T-helper 2 cell treated with Interferon-gamma antibody and Interleukin-4, amounts not matched to agents 100 ng/mL and 5 ng/mL, for 36 hours (primary cell): Measurements from ENCODE around the gene HTR2A. TPM values are rescaled to one million over a fixed set of nuclear protein-coding genes. Genes with fewer than 3 reads are reported as not detected.

ENCODE experiments used
- intact Hi-C: fragments of 100-400 bp; cut with micrococcal nuclease; formaldehyde crosslinking; loops from one replicate; pipeline ENCODE4 v1.15.1; 2023
- total RNA-seq: library from RNA; stranded (reverse); gene quantifications from 2 replicates; pipeline ENCODE4 v1.2.3, GENCODE V29; 2022

The HTR2A gene
- total RNA-seq, 1 donor from 2014 or later: not detected

DNA sequence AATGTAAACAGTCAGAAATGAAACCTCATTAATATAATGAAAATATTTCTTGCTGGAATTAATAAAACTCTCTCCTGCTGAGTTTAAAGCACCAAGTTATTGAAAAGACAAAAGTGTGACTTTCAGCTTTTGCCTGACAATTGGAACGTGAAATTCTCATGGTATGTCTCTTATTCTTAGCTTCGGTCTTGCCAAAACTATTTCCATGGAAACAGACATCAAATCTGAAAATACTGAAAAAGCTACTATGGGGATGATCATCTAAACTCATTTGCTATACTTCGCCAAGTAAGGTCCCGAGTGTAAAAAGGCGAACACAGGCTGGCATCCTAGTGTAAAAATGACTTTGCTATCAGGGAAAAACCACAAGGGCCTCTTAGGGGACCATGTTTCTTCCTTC is 22.8 kb downstream of the HTR2A start:
- intact Hi-C loops: no loop called here

- intact Hi-C loops: no loop called here
These were observed 25.3 kb downstream of the HTR2A start for GRCh38 chr13:46871557-46871956.

DNA sequence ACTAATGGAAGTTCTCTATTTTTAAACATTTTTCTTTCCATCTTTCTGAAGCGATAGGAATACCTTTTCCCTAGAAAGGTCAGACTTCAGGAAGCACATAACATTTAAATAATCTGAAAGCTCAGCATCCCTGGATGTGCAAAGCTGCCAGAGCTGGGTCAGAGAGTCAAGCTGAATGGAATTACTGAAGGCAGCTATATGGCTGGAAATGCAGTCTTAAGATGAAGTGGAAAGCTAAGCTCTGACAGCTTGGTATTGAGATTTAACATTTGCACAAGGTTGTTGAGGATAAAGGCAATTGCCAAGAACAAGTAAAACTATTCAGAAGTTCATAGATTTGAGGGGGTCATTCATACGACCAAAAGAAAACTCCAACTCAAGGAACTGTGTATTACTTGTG is 28.8 kb downstream of the HTR2A start:
- intact Hi-C loops: no loop called here

GRCh38 chr13:46866150-46866549 is 30.7 kb downstream of the HTR2A start:
- intact Hi-C loops: no loop called here

DNA sequence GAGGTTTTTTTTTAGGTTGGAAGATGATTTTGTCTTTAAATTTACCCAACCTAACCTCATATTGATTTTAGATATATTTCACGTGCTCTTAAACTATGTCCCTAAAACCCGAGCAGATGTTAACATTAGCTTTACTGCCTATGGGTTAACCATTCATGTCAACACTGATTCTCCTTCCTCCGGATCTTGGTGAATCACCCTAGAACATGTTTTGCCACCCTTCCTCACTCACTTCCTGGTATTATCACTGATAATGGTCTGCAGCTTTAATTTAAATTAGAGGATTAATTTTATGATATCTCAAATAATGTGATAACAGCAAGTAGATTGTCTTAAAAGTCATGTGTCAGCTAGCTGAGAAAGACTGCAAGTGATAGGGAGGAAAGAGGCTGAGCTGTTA is 31.9 kb downstream of the HTR2A start:
- intact Hi-C loops: no loop called here

DNA sequence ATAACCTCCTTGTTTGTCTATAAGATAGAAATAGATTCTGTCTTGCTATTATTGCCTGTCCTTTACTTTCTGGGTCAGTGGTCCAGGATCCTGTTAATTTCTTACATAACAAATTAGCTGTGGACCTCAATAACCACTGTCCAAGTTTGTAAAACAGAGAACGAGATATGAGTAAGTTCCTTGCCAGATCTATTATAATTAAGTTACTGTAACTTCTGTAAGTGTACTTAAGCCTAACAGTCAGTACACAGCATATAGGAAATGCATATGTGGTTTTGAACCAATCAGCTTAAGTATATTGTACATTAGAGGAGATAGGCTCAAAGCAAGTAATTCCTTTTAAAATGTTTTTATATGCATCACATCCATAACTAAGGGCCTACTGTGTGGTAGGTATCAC is 34.9 kb downstream of the HTR2A start:
- intact Hi-C loops: no loop called here

DNA sequence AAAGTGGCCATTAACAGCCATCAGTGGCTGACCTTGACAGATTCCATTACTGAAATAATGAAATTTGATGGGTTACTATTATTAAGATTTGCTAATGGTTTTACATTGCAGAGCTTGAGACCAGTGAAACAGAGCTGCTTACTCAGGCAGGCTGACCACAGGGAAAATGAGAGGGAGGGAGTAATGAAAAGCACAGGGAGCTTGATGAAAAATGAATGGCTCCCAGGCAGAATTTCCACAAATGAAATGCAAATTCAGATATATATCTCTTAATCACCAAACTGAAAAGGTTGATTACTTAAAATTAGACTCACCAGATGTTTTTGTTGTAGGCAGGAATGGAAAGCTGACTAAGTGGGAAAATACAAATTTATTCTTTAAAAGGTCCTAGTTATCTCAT is 36.1 kb downstream of the HTR2A start:
- intact Hi-C loops: no loop called here

DNA sequence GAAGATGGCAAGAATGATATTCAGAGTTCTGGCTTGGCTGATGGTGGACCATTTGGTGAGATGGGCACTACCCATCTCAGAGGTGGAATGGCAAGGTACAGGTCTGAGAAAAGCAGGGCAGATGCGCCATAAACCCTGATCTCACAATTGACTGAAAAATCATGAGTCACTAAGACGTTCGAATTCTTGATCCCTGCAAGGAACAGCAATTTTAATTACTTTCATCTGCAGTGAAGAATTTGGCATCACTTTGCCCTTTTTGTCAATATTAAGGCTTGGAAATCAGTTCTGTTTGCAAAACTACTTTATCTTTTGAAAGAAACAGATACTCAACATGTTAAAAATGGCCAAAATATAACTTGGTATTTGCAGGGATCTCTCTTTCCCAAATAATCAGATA is 38.1 kb downstream of the HTR2A start:
- intact Hi-C loops: no loop called here

GRCh38 chr13:46858163-46858562 is 38.7 kb downstream of the HTR2A start:
- intact Hi-C loops: no loop called here

DNA sequence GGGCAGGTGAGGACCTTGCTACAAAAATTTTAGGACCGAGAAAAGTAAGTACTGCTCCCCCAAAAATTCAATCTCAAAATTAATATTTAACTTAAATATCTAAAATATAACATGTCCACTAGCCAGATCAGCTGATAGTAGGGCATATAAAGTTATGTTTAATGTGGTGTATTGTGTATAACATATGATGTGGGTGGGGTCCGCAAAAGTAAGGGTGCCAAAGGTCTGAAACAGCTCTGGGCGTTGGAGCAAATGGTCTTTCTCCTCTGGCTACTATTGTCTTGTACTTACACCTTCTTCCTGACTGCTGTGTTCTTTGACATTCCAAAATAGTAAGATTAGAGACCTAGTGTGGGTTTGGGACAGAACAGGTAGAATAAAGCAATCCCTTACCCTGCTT is 41.2 kb downstream of the HTR2A start:
- intact Hi-C loops: no loop called here

DNA sequence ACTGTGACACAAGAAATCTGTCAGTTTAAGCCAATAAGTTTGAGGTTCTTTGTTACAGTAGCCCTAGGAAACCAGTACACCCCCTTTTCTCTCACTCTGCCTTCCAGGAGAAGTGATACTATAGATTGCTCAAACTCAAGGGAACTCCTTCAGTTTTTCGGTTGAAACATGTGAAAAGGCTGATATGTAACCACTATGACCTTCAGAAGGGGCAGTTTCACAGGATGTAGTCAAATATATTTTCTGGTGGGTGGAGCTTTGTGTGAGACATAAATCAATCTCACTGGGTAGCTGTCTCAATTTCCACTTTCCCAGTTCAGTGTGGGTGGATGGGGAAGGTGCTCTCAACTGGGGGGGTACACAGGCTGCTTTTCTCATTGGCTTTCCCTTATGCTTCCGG is 41.7 kb downstream of the HTR2A start:
- intact Hi-C loops: no loop called here

DNA sequence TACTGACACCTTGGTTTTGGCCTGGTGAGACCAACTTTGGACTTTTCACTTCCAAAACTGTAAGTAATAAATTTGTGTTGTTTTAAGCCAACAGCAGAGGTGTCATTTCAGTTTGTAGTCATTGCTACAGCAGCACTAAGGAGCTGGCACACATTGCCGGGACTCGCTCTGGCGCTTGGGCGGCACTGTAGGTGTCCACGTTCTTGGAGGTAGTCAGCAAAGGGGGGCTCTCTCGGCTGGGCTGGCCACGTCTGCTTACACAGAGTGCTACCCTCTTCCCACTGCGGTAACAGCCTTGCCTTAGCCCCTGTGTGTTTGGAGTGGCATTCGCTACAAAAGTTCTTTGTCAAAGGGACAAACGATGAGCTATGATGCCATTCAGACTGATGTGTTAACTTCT is 44.7 kb downstream of the HTR2A start:
- intact Hi-C loops: no loop called here

- intact Hi-C loops: no loop called here
These were observed 46.6 kb downstream of the HTR2A start for GRCh38 chr13:46850214-46850613.

GRCh38 chr13:46846726-46847125 is 50.1 kb downstream of the HTR2A start:
- intact Hi-C loops: no loop called here

DNA sequence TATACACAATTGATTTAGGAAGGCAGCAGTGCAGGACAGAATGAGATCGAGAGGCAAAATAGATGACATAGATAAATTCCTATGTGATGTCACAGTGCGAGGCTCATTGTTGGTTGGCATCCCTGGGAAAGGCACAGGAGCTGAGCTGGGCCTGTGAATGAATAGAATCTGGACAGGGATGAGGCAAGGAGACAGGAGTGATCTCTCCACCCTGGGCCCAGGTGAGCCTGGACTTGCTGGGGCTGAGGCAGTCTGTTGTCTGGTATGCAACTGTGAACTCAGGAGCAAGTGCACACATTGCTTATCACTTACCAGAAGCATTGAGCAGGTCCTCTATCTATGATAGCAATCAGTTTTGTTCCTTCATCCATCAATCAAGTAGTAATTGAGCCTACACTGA is 51.7 kb downstream of the HTR2A start:
- intact Hi-C loops: no loop called here

DNA sequence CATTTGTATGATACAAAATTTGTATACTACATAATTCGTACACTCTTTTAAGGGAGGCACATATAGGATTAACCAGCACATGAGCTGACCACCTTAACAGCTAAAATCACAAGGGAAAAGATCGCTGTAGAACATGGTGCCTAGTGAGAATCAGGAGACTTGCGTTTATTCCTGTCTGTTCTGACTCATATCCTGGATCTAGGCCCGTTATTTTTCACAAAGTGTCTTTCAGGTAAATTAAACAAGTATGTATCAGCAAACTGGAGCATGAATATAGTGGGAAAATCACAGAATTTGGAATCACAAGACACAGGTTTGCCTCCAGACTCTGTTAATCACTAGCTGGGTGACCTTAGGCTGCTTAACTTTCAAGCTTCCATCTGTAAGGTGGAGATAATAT is 52.4 kb downstream of the HTR2A start:
- intact Hi-C loops: no loop called here

GRCh38 chr13:46839399-46839798 is 57.5 kb downstream of the HTR2A start:
- intact Hi-C loops: no loop called here

GRCh38 chr13:46834657-46835056 is 62.2 kb downstream of the HTR2A start:
- intact Hi-C loops: loop anchor here (5.0 kb wide), 1 partner anchor 1933 kb away; no protein-coding TSS in a partner anchor

DNA sequence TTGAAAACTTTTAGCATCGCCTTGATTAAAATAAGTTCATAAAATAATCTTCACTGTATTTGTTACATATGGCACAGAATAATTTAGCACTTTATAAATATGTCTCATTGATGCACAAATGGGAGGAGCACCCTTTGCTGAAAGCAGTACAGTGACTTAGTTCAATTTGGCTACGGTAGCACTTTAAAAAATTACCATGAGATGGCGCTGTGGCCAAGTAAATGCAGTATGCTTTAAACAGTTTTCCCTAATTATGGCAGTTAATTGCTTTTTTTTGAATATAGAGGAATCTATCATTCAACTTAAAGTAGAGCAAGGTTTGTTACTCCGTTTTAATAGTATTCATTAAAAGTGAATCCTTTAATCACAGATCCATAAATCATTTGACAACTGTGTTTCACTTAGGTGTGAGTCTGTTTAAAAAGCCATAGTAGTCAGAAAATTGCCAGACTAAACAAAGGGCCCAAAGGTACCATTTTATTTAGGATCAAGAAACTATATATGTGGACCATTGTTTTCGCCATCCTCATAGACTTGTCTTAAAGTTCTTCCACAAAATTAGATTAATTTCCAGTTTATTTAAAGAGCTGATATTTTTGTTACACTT is 65.2 kb downstream of the HTR2A start:
- intact Hi-C loops: loop anchor here (5.0 kb wide), 1 partner anchor 1936 kb away; no protein-coding TSS in a partner anchor

- intact Hi-C loops: loop anchor here (5.0 kb wide), 1 partner anchor 1937 kb away; no protein-coding TSS in a partner anchor
These were observed 66.3 kb downstream of the HTR2A start for GRCh38 chr13:46830405-46831005.

DNA sequence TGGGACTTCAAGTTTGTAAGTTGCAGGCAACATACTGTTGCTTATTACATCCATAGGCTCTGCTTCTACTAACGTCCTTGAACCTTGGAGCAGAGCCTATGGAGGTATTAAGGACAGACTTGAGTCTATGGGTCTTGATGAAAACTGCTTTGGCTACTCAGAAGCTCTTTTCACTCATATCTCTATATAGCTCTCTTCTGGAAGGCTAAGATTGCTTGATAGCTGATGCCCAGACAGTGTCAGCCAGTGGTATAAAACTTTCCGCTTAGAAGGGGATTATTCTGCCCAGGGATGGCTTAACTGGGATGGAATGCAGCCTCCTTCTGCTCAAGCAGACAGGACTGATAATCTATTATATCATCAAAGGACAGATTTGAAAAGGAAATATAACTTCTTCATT is 74.3 kb downstream of the HTR2A start:
- intact Hi-C loops: no loop called here

- intact Hi-C loops: no loop called here
These were observed 78.9 kb downstream of the HTR2A start for GRCh38 chr13:46817838-46818476.

GRCh38 chr13:46817095-46817494 is 79.8 kb downstream of the HTR2A start:
- intact Hi-C loops: no loop called here
